ENCODE data around the gene RAD52.
A peak's percentile ranks its signal among the peaks of the same experiment; 100 is the strongest.

- peak; percentile 93; the same call in 1 of the 2 replicates for TF ChIP-seq TAF1 (IDR thresholded peaks at IDR 0.05; ENCODE audit: borderline replicate concordance, insufficient read depth, low read length)
- peak; percentile 62; the same call in 1 of the 2 replicates for TF ChIP-seq SIN3A (IDR thresholded peaks at IDR 0.05; ENCODE audit: borderline replicate concordance, insufficient read depth, low read length)
- TF ChIP-seq POLR2AphosphoS5 (IDR thresholded peaks at IDR 0.05; ENCODE audit: low read depth, low read length), result peak; percentile 99
Observed at GRCh38 chr12:949453-950191, at the start of gene RAD52.

All from PFSK-1 (cell line).